Left ventricle myocardium inferior (tissue), 1 donor: ENCODE data around the gene SRP9. TPM values are rescaled to one million over a fixed set of nuclear protein-coding genes. Genes with fewer than 3 reads are reported as not detected.
A peak's percentile ranks its signal among the peaks of the same experiment; 100 is the strongest.
"Not testable (repeated sequence)": the region's sequence is repeated elsewhere in the genome, so short reads cannot be mapped to it uniquely, and the experiment has no call there.

Experiments
- DNase-seq: peaks from one replicate; pipeline ENCODE4 v3.0.0-alpha.2; 2020
- H3K27ac ChIP-seq: fragments of 200-600 bp; replicated peaks from 2 replicates; pipeline ENCODE4 v1.8.0; 2021
- H3K27me3 ChIP-seq: fragments of 200-600 bp; 2 replicates; pipeline ENCODE4 v1.8.0; 2021; ENCODE audit warnings: low read depth
- H3K36me3 ChIP-seq: fragments of 200-600 bp; 2 replicates; pipeline ENCODE4 v1.8.0; 2021
- H3K4me1 ChIP-seq: fragments of 200-600 bp; 2 replicates; pipeline ENCODE4 v1.8.0; 2021
- H3K4me3 ChIP-seq: fragments of 200-600 bp; 2 replicates; pipeline ENCODE4 v1.8.0; 2021; ENCODE audit warnings: mild to moderate bottlenecking, moderate library complexity
- H3K9me3 ChIP-seq: fragments of 200-600 bp; replicated peaks from 2 replicates; pipeline ENCODE4 v1.8.0; 2021
- CTCF ChIP-seq: fragments of 200-600 bp; IDR thresholded peaks from 2 replicates; pipeline ENCODE4 v1.8.0; 2021; ENCODE audit warnings: antibody characterized with exemption, mild to moderate bottlenecking, borderline replicate concordance
- intact Hi-C: fragments of 100-400 bp; cut with micrococcal nuclease; formaldehyde crosslinking; loops from one replicate; pipeline ENCODE4 v1.11.0; 2022
- total RNA-seq: library from RNA; stranded (reverse); fragmentation: NEBNext Ultra II Directional; extraction: Animal tissue kit (Norgen Biotek cat#: 25700); gene quantifications from one replicate; pipeline ENCODE4 v1.2.1, GENCODE V29; 2021
- donor health status: DM: no; HTN: yes; CAD: no; lungs with severe emphysema.

SRP9 gene
- total RNA-seq, 1 donor from 2014 or later: 205 TPM

- no peak overlapping the region for H3K4me3 ChIP-seq
- TF ChIP-seq CTCF: no peak
- no peaks in the 10 kb centered on the region for H3K27me3 ChIP-seq
- no peak for DNase-seq
- H3K27ac ChIP-seq: peak overlapping the region; percentile 61
- no peaks in the 10 kb centered on the region for H3K36me3 ChIP-seq
- intact Hi-C loops: no loop called here
- H3K9me3 ChIP-seq: no peaks in the 10 kb centered on the region
- H3K4me1 ChIP-seq: peaks cover 70% of the 10 kb centered on the region
Observed at GRCh38 chr1:225750875-225751824, 26.5 kb upstream of the SRP9 start.

- no peak for TF ChIP-seq CTCF
- intact Hi-C loops: no loop called here
- peaks cover 67% of the 10 kb centered on the region for H3K4me1 ChIP-seq
- H3K9me3 ChIP-seq: no peaks in the 10 kb centered on the region
- H3K27me3 ChIP-seq: no peaks in the 10 kb centered on the region
- no peak for DNase-seq
- no peak overlapping the region for H3K4me3 ChIP-seq
- peak overlapping the region; percentile 61 for H3K27ac ChIP-seq
- H3K36me3 ChIP-seq: no peaks in the 10 kb centered on the region
Observed at GRCh38 chr1:225752245-225752644, 25.4 kb upstream of the SRP9 start.

GRCh38 chr1:225754940-225755641 is 22.5 kb upstream of the SRP9 start:
- no peak overlapping the region for H3K4me3 ChIP-seq
- peak overlapping the region; percentile 90 for H3K27ac ChIP-seq
- H3K36me3 ChIP-seq: no peaks in the 10 kb centered on the region
- intact Hi-C loops: no loop called here
- H3K9me3 ChIP-seq: no peaks in the 10 kb centered on the region
- DNase-seq: no peak
- peaks cover 67% of the 10 kb centered on the region for H3K4me1 ChIP-seq
- H3K27me3 ChIP-seq: no peaks in the 10 kb centered on the region
- TF ChIP-seq CTCF: no peak

GRCh38 chr1:225755671-225756319 is 21.8 kb upstream of the SRP9 start:
- peak overlapping the region; percentile 90 for H3K27ac ChIP-seq
- no peaks in the 10 kb centered on the region for H3K27me3 ChIP-seq
- H3K4me1 ChIP-seq: peaks cover 61% of the 10 kb centered on the region
- DNase-seq: no peak
- intact Hi-C loops: no loop called here
- no peak overlapping the region for H3K4me3 ChIP-seq
- TF ChIP-seq CTCF: no peak
- no peaks in the 10 kb centered on the region for H3K9me3 ChIP-seq
- no peaks in the 10 kb centered on the region for H3K36me3 ChIP-seq

- no peaks in the 10 kb centered on the region for H3K9me3 ChIP-seq
- no peak for DNase-seq
- no peaks in the 10 kb centered on the region for H3K27me3 ChIP-seq
- intact Hi-C loops: no loop called here
- H3K4me1 ChIP-seq: peaks cover 56% of the 10 kb centered on the region
- H3K4me3 ChIP-seq: no peak overlapping the region
- H3K36me3 ChIP-seq: no peaks in the 10 kb centered on the region
- TF ChIP-seq CTCF: no peak
- peak overlapping the region; percentile 11 for H3K27ac ChIP-seq
Observed at GRCh38 chr1:225757927-225758656, 19.5 kb upstream of the SRP9 start.

- not testable (repeated sequence) for H3K4me3 ChIP-seq
- intact Hi-C loops: loop anchor here (10.0 kb wide), 1 partner anchor 65 kb away; no protein-coding TSS in a partner anchor
- peaks cover 60% of the 10 kb centered on the region for H3K4me1 ChIP-seq
Observed at GRCh38 chr1:225759972-225760371, 17.7 kb upstream of the SRP9 start.

More at GRCh38 chr1:225759972-225760371, 17.7 kb upstream of the SRP9 start:
- H3K27me3 ChIP-seq, DNase-seq, H3K9me3 ChIP-seq, H3K27ac ChIP-seq, H3K36me3 ChIP-seq: not testable (repeated sequence)
